Osteocyte (in vitro differentiated cells): Measurements from ENCODE around the gene TSPAN11. TPM values are rescaled to one million over a fixed set of nuclear protein-coding genes. Genes with fewer than 3 reads are reported as not detected.

Source experiments
- DNase-seq: peaks from one replicate; pipeline ENCODE4 v3.0.0; 2021; ENCODE audit warnings: mixed read lengths; ENCODE audit not compliant: unreplicated experiment; ENCODE audit errors: extremely low spot score
- H3K27ac Mint-ChIP-seq: one replicate; pipeline ENCODE4 v1.8.0; 2021; ENCODE audit warnings: mild to moderate bottlenecking, mixed read lengths; ENCODE audit not compliant: unreplicated experiment
- H3K27me3 Mint-ChIP-seq: one replicate; pipeline ENCODE4 v1.8.0; 2021; ENCODE audit warnings: mixed read lengths; ENCODE audit not compliant: unreplicated experiment
- H3K36me3 Mint-ChIP-seq: one replicate; pipeline ENCODE4 v1.8.0; 2021; ENCODE audit warnings: mixed read lengths; ENCODE audit not compliant: unreplicated experiment
- H3K4me1 Mint-ChIP-seq: one replicate; pipeline ENCODE4 v1.8.0; 2021; ENCODE audit warnings: mixed read lengths; ENCODE audit not compliant: unreplicated experiment
- H3K4me3 Mint-ChIP-seq: one replicate; pipeline ENCODE4 v1.8.0; 2021; ENCODE audit warnings: mild to moderate bottlenecking, moderate library complexity, mixed read lengths; ENCODE audit not compliant: unreplicated experiment
- H3K9me3 Mint-ChIP-seq: one replicate; pipeline ENCODE4 v1.8.0; 2021; ENCODE audit warnings: mixed read lengths; ENCODE audit not compliant: unreplicated experiment
- total RNA-seq: library from RNA; stranded (reverse); gene quantifications from 2 replicates; pipeline ENCODE4 v1.2.1, GENCODE V29; 2021
- TF ChIP-seq, protein P1 (sequence below): fragments of 200-600 bp; sonication (generic); IDR thresholded peaks from 2 replicates; pipeline ENCODE4 v1.5.0; 2021; ENCODE audit warnings: antibody characterized with exemption, mild to moderate bottlenecking, moderate library complexity

Gene TSPAN11
- total RNA-seq, 1 donor from 2014 or later = 9.2 TPM

- Mint-ChIP-seq H3K4me1 (peaks cover 13% of the 10 kb centered on the region), H3K9me3 (no peaks in the 10 kb centered on the region), H3K27ac (no peak overlapping the region), H3K4me3 (no peak overlapping the region), H3K36me3 (no peaks in the 10 kb centered on the region), H3K27me3 (peaks cover 38% of the 10 kb centered on the region)
- TF ChIP-seq, protein P1, sequence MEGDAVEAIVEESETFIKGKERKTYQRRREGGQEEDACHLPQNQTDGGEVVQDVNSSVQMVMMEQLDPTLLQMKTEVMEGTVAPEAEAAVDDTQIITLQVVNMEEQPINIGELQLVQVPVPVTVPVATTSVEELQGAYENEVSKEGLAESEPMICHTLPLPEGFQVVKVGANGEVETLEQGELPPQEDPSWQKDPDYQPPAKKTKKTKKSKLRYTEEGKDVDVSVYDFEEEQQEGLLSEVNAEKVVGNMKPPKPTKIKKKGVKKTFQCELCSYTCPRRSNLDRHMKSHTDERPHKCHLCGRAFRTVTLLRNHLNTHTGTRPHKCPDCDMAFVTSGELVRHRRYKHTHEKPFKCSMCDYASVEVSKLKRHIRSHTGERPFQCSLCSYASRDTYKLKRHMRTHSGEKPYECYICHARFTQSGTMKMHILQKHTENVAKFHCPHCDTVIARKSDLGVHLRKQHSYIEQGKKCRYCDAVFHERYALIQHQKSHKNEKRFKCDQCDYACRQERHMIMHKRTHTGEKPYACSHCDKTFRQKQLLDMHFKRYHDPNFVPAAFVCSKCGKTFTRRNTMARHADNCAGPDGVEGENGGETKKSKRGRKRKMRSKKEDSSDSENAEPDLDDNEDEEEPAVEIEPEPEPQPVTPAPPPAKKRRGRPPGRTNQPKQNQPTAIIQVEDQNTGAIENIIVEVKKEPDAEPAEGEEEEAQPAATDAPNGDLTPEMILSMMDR = no peak
- no peak for DNase-seq
Observed at GRCh38 chr12:30977537-30978349, 51.2 kb downstream of the TSPAN11 start.

GRCh38 chr12:30978639-30979038 is 52.1 kb downstream of the TSPAN11 start:
- peaks cover 13% of the 10 kb centered on the region for H3K4me1 Mint-ChIP-seq
- H3K9me3 Mint-ChIP-seq = no peaks in the 10 kb centered on the region
- peaks cover 34% of the 10 kb centered on the region for H3K27me3 Mint-ChIP-seq
- no peaks in the 10 kb centered on the region for H3K36me3 Mint-ChIP-seq
- no peak overlapping the region for H3K4me3 Mint-ChIP-seq
- no peak for DNase-seq
- no peak overlapping the region for H3K27ac Mint-ChIP-seq
- TF ChIP-seq, protein P1 = no peak

GRCh38 chr12:30979371-30980259 is 53.1 kb downstream of the TSPAN11 start:
- Mint-ChIP-seq H3K4me1 (peaks cover 13% of the 10 kb centered on the region), H3K36me3 (no peaks in the 10 kb centered on the region), H3K4me3 (no peak overlapping the region), H3K27ac (no peak overlapping the region), H3K9me3 (no peaks in the 10 kb centered on the region), H3K27me3 (peaks cover 25% of the 10 kb centered on the region)
- DNase-seq = no peak
- TF ChIP-seq, protein P1 = no peak

DNA sequence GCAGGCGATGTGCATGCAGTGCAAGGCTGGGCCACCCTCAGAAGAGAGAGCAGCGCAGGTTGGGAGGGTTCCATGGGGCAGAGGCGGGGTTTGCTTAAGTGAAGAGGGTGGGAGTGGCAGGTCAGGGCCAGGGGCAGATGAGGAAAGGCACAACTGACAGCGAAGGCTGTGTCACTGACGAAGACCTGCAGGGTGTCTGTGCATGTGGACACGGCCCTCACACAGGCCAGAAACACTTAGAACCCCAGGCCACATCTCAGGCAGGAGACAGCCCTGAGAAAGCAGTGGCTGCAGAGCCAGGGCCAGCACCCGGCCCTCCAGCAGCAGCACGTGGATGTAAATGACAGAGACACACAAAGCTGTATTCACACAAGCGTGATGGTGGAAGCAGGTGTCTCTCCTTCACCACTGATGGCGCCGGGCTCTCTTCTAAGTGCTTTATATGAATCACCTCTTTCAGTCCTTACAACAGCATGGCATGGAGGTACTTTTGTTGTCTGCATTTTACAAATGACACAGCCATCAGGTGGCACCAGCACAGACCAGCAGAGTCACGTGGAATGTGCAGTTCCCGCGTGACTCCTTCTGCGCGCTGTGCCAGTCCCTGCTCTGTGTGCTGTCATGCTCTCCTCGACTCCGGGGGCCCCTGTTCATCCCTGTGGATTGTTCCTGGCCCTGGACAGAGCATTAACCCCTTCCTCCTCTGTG is 54.6 kb downstream of the TSPAN11 start:
- TF ChIP-seq, protein P1 = no peak
- Mint-ChIP-seq H3K36me3 (no peaks in the 10 kb centered on the region), H3K27ac (no peak overlapping the region)

More for the DNA sequence above, 54.6 kb downstream of the TSPAN11 start:
- Mint-ChIP-seq H3K9me3 (no peaks in the 10 kb centered on the region), H3K4me1 (peaks cover 11% of the 10 kb centered on the region), H3K4me3 (no peak overlapping the region), H3K27me3 (peaks cover 17% of the 10 kb centered on the region)
- no peak for DNase-seq
